Suppressor macrophage (primary cell): ENCODE data around the gene STUB1.
A peak's percentile ranks its signal among the peaks of the same experiment; 100 is the strongest.

Source experiments
- DNase-seq, 4 experiments: peaks; one replicate each; pipeline ENCODE4 v3.0.0-alpha.2; 2020 to 2022
- total RNA-seq, 17 experiments: gene quantifications; one replicate each; lab custom pipeline; 2026; ENCODE audit warnings: mixed read lengths in 6 of 17, inconsistent platforms in 3 of 17; lab: John Stamatoyannopoulos, UW

STUB1 gene
- 23.1 to 82.9 (median 42.7) reads per million in 17 experiments for total RNA-seq

DNA sequence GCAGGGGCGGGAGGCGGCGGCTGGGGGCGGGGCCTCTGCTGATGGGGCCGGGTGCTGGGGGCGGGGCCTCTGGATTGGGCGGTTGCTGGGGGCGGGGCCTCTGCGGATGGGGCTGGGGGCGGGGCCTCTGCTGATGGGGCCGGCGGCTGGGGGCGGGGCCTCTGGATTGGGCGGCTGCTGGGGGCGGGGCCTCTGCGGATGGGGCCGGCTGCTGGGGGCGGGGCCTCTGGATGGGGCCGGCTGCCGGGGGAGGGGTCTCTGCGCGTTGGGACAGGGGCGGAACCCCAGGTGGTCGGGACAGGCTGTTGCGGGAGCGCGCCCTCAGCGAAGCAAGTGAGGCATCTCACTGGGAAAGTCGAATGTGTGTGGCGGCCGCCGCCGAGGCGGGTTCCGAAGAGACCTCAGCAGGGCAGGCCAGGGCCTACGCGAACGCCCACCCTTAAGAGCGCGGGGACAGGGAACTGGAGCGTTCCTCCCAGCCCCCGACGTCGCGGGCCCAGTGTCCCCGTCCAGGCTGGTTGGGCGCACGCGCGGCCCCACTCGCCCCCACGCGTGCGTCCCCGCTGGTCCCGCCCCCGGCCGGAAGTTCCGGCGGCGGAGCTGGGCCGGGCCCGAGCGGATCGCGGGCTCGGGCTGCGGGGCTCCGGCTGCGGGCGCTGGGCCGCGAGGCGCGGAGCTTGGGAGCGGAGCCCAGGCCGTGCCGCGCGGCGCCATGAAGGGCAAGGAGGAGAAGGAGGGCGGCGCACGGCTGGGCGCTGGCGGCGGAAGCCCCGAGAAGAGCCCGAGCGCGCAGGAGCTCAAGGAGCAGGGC lies at the start of gene STUB1:
Gene STUB1 (plus strand): TSS at position 597 of the 811 bp plus-strand sequence. CDS start 116 bp downstream, at position 713.
- DNase-seq: peak; percentile 92 to 98 (median 96)

DNA sequence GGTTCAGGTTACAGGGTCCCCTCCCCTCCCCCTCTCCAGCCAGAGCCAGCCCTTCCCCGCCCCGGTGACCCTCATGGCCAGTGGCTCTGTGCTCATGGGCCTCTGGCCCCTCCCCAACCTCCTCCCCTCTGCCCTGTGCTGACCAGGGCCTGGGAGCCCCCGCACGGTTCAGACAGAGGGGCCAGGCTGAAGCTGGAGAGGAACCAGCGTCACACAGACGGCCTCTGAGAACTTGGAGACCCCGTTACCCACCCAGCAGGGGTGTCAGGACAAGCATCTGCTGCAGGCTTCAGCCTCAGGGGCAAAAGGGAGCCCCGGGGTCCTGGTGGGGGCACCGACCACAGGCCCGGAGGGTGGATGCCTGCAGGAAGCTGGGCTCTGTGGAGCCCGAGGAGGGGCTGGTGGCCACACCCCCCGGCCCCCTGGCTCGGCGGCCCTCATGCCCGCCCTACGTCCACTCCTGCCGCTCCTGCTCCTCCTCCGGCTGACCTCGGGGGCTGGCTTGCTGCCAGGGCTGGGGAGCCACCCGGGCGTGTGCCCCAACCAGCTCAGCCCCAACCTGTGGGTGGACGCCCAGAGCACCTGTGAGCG lies 49.3 kb upstream of the STUB1 start, which contains the start of gene WFIKKN1:
Gene WFIKKN1 (plus strand): TSS at position 171 of the 591 bp plus-strand sequence. CDS start 269 bp downstream, at position 440.
- no peak for DNase-seq

GRCh38 chr16:631808-632358 lies 48.3 kb upstream of the STUB1 start:
- no peak for DNase-seq

GRCh38 chr16:632486-633335 lies 47.5 kb upstream of the STUB1 start:
- no peak for DNase-seq

- DNase-seq: no peak
Observed at GRCh38 chr16:633336-634050, 46.7 kb upstream of the STUB1 start.

DNA sequence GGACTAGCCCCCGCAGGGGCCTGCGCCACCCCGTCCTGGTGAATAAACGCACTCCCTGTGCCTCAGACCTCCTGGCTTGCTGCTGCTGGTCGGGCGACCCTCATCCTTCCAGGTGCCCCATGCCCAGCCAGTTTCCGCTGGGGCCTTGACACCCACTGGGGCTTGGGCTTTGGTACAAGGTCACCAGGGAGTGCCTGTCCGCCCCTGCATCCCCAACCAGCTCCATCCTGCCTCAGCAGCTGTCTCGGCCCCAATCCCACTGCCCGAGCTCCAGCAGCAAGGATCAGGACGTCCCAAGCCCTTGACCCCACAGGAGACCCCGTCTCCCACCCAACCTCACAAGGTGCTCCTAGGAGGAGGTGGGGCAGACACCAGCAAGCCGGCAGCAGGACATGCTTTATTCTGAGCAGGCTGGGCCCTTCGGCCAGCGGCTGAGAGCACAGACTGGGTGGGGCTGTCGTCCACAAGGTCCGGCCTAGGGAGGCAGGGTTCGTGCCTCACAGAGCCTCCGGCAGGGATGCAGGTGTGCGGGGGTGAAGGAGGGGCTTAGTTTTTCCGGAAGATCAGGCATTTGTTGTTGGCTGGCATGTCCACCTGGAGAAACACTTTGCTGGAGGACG lies 46.0 kb upstream of the STUB1 start:
- no peak for DNase-seq

- DNase-seq: no peak
Observed at GRCh38 chr16:634996-635395, 45.2 kb upstream of the STUB1 start.

- no peak for DNase-seq
Observed at GRCh38 chr16:635573-636205, 44.5 kb upstream of the STUB1 start.

DNA sequence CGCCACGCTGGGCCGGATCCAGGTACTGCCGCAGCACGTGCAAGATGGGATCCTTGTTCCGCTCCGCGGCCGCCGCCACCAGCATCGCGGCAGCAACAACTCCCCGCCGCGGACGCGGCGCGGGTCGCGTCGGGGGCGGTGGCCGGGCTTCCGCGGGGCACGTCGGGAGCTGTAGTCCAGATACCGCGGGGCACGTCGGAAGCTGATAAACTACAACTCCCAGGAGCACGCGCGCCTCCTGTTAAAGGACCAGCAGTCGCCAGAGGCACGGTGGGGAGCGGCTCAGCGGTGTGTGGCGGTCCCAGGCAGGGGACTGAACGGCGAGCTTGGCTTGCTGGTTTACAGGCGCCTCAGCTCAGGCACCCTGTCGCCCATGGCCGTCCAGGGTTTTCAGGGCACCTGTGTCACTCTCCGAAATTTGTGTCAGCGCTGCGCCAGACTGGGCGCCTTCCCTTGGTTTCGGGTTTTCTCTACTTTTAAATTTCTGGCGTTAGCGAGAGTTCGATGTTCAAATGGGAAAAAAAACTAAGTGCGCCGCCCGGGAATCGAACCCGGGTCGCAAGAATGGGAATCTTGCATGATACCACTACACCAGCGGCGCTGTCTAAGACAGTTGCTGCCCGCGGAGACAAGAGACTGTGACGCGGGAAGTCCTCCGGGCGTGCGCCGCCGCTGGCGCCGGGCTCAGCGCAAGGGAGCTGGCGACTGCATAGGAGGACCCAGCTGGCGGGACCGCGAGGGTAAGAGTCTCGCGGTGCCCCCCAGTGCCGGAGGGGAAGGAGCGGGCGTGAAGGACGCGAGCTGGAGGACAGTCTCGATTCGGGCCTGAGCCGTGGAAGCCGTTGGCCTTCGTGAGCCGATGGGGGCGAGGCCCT lies 43.8 kb upstream of the STUB1 start, which contains the start of gene METTL26:
Gene METTL26 (minus strand): TSS at position 100 of the 875 bp plus-strand sequence. CDS start 15 bp downstream, at position 85.
- peak; percentile 96 to 98 (median 98) for DNase-seq

GRCh38 chr16:637081-638018 lies 42.9 kb upstream of the STUB1 start:
- DNase-seq: peak; percentile 86 to 97 (median 93)

DNA sequence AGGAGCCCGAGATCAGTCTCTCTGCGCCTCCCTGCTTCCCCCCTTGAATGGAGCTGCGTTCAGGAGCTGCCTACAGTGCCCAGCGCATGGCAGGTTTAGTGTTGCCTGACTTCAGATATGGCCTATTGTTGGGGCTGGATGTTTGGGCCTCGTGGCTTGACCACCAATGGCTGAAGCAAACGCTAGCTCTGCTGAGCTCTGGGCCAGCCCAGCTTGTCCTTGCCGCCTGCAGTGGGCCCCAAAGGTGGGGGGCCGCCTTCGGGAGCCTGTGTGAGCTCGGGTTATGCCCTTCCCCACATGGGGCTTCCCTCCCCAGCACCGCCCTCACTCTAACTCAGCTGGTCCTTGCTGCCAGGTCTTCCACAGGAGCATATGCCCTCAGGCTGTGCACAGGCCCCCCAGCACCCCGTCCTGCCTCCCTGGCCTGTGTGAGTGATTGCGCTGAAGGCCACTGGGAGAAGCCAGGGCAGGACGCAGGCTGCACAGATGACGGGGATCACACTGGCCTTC lies 42.1 kb upstream of the STUB1 start:
- DNase-seq: no peak

DNA sequence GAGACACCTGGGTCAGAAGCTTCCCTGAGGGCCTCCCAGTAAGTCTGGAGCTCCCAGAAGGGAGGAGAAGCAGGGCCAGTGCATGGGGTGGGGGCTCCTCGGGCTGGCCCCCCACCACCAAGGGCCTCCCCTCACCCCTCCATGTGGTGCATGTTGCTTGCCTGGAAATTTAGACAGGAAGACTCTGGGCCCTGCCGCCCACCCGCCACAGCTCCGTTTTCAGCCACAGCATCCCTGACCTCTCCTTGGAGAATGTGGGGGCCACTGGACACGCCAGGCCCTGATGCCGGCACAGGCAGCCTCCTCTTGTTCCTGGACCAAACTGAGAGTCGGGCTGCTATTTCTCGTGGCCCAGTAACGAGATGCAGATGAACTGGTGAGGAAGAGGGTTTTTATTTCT lies 41.4 kb upstream of the STUB1 start:
- no peak for DNase-seq

GRCh38 chr16:640614-641013 lies 39.6 kb upstream of the STUB1 start:
- DNase-seq: no peak

GRCh38 chr16:641326-642188 lies 38.7 kb upstream of the STUB1 start, which contains the start of gene MCRIP2:
Gene MCRIP2, plus strand, starts transcription at chr16:641828. Its CDS starts 164 bp downstream, at chr16:641992.
- DNase-seq: peak; percentile 91 to 98 (median 94)

- DNase-seq: peak; percentile 93 to 97 (median 96)
Observed at GRCh38 chr16:642189-643049, 37.8 kb upstream of the STUB1 start.

DNA sequence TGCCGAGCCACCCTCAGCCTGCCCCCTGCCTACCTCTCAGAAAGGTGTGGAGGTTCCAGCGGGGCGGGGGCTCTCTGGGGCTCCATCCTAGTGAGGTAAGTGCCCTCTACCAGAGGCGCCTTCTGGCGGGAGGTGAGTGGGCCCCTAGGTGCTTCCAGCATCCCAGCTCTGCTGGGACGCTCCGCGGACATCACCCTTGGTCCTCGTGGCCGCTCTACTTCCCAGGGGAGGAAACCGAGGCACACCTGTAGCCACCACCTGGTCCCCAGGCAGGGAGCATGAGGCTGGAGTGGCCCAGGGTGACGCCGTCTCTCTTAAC lies 37.2 kb upstream of the STUB1 start:
- DNase-seq: no peak
